Adrenal gland (tissue), 5 donors: ENCODE results near the gene HMOX2.

Experiments used
- CTCF ChIP-seq, 6 experiments: fragments of 450-650 bp in 4 of 6; fragments of 200-600 bp in 2 of 6; sonication (generic) in 1 of 6; IDR thresholded peaks; 1 replicate in 5 of 6; 2 replicates in 1 of 6; pipeline versions ENCODE4 v1.5.1 to v1.8.0; 2016 to 2021; ENCODE audit warnings: antibody characterized with exemption in 6 of 6, mild to moderate bottlenecking in 2 of 6, moderate library complexity in 1 of 6
- POLR2A ChIP-seq, 2 donors: fragments of 450-650 bp; IDR thresholded peaks; one replicate each; pipeline ENCODE4 v1.6.1; 2017; ENCODE audit warnings: antibody characterized with exemption in 2 of 2, mild to moderate bottlenecking in 2 of 2, moderate library complexity in 1 of 2
- donor health status: DM: no; HTN: no; CAD: no.

- TF ChIP-seq CTCF (IDR thresholded peaks at IDR 0.05), result no peak
- TF ChIP-seq POLR2A (IDR thresholded peaks at IDR 0.05), result no peak
These were observed 15.7 kb downstream of the HMOX2 start for GRCh38 chr16:4491898-4492297.
